Cardiac muscle cell (in vitro differentiated cells and primary cell): ENCODE results near the gene NCBP3. TPM values are rescaled to one million over a fixed set of nuclear protein-coding genes. Genes with fewer than 3 reads are reported as not detected.

ENCODE experiments used
- DNase-seq, 2 donors: peaks; one replicate each; pipeline versions ENCODE4 v3.0.0 to v3.0.0-alpha.2; 2010 to 2017; ENCODE audit warnings: low read depth in 1 of 2, low spot score in 1 of 2
- H3K27ac ChIP-seq: fragments of 200-600 bp; sonication (generic); 2 replicates; pipeline ENCODE4 v1.5.1; 2016
- H3K27me3 ChIP-seq: fragments of 200-600 bp; sonication (generic); 2 replicates; pipeline ENCODE4 v1.6.0; 2016; ENCODE audit warnings: control low read depth
- H3K36me3 ChIP-seq: fragments of 200-600 bp; sonication (generic); 2 replicates; pipeline ENCODE4 v1.5.1; 2016; ENCODE audit warnings: control low read depth
- H3K4me1 ChIP-seq: fragments of 200-600 bp; sonication (generic); 2 replicates; pipeline ENCODE4 v1.8.1; 2017; ENCODE audit warnings: low read depth, mild to moderate bottlenecking, mixed run types
- H3K4me3 ChIP-seq: fragments of 200-600 bp; sonication (generic); 2 replicates; pipeline ENCODE4 v1.5.1; 2016; ENCODE audit warnings: mild to moderate bottlenecking
- H3K9me3 ChIP-seq: fragments of 200-600 bp; sonication (generic); 2 replicates; pipeline ENCODE4 v1.5.1; 2017; ENCODE audit warnings: low read depth, mild to moderate bottlenecking, control low read depth
- CTCF ChIP-seq: IDR thresholded peaks from 2 replicates; pipeline ENCODE4 v1.5.1; 2012; ENCODE audit warnings: low read depth, mild to moderate bottlenecking, low read length
- polyA plus RNA-seq: library from polyadenylated mRNA; unstranded; fragments of >200 nt; fragmentation: Nextera tagmentation; extraction: Ambion mirVana; gene quantifications from 2 replicates; pipeline ENCODE4 v1.2.1, GENCODE V29; 2016
- total RNA-seq: library from RNA; depleted of rRNA; stranded (reverse); fragments of >200 nt; gene quantifications from 2 replicates; pipeline ENCODE4 v1.2.3, GENCODE V29; 2016

Gene NCBP3, protein sequence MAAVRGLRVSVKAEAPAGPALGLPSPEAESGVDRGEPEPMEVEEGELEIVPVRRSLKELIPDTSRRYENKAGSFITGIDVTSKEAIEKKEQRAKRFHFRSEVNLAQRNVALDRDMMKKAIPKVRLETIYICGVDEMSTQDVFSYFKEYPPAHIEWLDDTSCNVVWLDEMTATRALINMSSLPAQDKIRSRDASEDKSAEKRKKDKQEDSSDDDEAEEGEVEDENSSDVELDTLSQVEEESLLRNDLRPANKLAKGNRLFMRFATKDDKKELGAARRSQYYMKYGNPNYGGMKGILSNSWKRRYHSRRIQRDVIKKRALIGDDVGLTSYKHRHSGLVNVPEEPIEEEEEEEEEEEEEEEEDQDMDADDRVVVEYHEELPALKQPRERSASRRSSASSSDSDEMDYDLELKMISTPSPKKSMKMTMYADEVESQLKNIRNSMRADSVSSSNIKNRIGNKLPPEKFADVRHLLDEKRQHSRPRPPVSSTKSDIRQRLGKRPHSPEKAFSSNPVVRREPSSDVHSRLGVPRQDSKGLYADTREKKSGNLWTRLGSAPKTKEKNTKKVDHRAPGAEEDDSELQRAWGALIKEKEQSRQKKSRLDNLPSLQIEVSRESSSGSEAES
- total RNA-seq (16.8 and 32.2 TPM in 2 replicates), polyA plus RNA-seq (27.0 and 59.0 TPM in 2 replicates)

- no peaks in the 10 kb centered on the region for H3K9me3 ChIP-seq
- peaks cover 2% of the 10 kb centered on the region for H3K4me1 ChIP-seq
- no peaks in the 10 kb centered on the region for H3K27me3 ChIP-seq
- peak; percentile 97 for DNase-seq
- peak; percentile 92 for TF ChIP-seq CTCF
- peaks cover 3% of the 10 kb centered on the region for H3K36me3 ChIP-seq
- H3K27ac ChIP-seq = peak within 1 kb of the TSS; percentile 97
- H3K4me3 ChIP-seq = peak within 1 kb of the TSS; percentile 76
These were observed at the start of gene NCBP3 for GRCh38 chr17:3845621-3846436. NCBP3 (minus strand) TSS chr17:3846246; CDS start chr17:3846223, 23 bp downstream.

DNA sequence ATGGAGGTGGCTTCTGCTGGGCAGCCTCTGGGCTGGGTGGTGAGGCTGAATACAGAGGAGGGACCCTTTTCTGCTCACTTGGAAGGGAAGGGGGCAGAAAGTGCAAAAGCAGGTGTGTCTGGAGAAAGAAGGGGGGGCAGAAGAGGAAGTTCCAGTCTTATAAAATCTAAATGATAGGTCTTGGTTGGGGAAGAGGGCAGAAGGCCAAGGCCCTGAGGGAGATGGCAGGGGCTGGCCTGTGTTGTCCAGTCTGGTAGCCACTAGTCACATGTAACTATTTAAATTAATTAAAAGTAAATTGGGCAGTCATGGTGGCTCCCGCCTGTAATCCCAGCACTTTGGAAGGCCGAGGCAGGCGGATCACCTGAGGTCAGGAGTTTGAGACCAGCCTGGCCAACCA lies 49.3 kb upstream of the NCBP3 start:
- no peaks in the 10 kb centered on the region for H3K9me3 ChIP-seq
- no peak for DNase-seq
- no peaks in the 10 kb centered on the region for H3K36me3 ChIP-seq
- peaks cover 8% of the 10 kb centered on the region for H3K27me3 ChIP-seq
- TF ChIP-seq CTCF = no peak
- H3K4me3 ChIP-seq = no peak overlapping the region
- H3K27ac ChIP-seq = peak overlapping the region; percentile 74
- H3K4me1 ChIP-seq = peaks cover 22% of the 10 kb centered on the region

GRCh38 chr17:3894911-3895343 lies 48.9 kb upstream of the NCBP3 start:
- DNase-seq = peak in 1 of 2 donors; percentile 37
- Histone ChIP-seq H3K27me3 (peaks cover 8% of the 10 kb centered on the region), H3K4me3 (no peak overlapping the region), H3K27ac (peak overlapping the region; percentile 74), H3K4me1 (peaks cover 22% of the 10 kb centered on the region), H3K9me3 (no peaks in the 10 kb centered on the region), H3K36me3 (no peaks in the 10 kb centered on the region)
- TF ChIP-seq CTCF = no peak

DNA sequence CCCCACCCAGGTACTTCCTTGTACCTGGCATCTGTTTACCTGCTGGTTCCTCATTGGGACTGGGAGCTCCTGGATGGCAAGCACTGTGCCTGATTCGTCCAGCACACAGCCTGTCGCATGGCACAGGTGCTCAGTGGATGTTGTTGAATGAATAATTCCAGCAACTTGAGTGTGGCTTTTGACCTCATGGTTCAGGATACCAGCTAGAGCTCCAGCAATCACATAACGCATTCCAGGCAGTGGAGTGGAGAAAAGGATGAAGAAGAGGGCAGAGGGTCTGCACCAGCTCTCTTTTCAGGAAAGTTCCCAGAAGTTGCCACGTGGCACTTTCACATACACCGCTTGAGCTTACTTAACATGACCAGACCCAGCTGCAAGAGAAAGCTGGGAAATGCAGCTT lies 48.1 kb upstream of the NCBP3 start:
- Histone ChIP-seq H3K27ac (peak overlapping the region; percentile 74), H3K4me3 (no peak overlapping the region), H3K27me3 (peaks cover 8% of the 10 kb centered on the region), H3K4me1 (peaks cover 22% of the 10 kb centered on the region), H3K36me3 (no peaks in the 10 kb centered on the region), H3K9me3 (no peaks in the 10 kb centered on the region)
- no peak for DNase-seq
- no peak for TF ChIP-seq CTCF

DNA sequence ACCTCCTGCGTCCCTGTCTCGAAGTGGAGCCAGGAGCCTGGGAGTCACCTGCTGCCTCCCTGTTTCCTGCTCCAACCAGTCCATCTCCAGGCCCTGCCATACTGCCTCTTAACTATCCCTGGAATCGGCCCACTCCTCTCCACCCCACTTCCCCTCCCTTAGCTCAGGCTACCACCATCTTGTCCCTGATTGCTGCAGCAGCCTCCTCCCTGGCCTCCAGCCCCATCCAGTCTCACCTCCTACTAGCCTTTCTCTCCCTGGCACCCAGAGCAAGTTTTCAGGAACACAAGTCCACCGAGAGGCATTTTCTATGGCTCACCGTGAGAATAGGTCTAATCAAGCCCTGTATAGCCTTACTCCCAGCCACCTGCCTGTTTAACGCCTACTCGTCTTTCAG lies 47.7 kb upstream of the NCBP3 start:
- no peak for TF ChIP-seq CTCF
- Histone ChIP-seq H3K4me3 (no peak overlapping the region), H3K27me3 (peaks cover 8% of the 10 kb centered on the region), H3K36me3 (no peaks in the 10 kb centered on the region), H3K4me1 (peaks cover 22% of the 10 kb centered on the region), H3K27ac (peak overlapping the region; percentile 58), H3K9me3 (no peaks in the 10 kb centered on the region)
- no peak for DNase-seq
